GM21423 (cell line): ENCODE data around the gene PEF1.

Experiments used
- ATAC-seq: cut with Tn5 transposase; IDR thresholded peaks from one replicate; pipeline ENCODE4 v1.9.1; 2021; ENCODE audit warnings: mild to moderate bottlenecking, moderate library complexity; ENCODE audit not compliant: unreplicated experiment

The PEF1 gene

DNA sequence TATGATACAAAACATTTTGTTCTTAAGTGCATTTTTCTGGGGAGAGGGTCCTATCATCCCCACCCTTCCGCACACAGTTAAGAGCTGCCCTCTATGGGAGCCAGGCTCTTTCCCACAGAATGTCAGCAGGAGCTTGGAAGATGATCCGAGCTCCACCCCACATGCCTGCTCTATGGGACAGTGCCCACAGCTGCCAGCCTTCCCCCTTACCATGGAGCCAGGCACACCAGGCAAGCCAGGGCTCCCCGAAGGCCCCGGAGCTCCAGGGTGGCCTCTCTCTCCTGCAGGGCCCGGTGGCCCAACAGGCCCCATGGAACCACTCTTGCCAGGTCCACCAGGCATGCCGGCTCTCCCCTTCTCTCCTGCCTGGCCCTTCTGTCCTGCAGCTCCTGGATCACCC, 10.4 kb upstream of the PEF1 start:
- ATAC-seq, result no peak

DNA sequence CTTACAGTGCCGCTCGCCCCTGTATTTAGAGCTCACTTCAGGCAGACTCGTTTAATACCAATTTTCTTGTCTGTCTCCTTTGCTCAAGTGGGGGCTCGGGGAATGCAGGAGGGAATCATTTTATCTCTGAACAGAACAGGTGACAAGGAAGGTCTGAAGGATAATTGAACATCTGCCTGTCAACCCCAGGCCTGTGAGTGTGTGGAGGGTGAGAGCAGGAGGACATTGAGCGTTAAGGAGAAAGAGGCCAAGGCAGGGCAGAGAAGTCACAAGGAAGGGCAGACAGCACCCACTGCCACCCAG, 9.7 kb upstream of the PEF1 start:
- ATAC-seq, result no peak

DNA sequence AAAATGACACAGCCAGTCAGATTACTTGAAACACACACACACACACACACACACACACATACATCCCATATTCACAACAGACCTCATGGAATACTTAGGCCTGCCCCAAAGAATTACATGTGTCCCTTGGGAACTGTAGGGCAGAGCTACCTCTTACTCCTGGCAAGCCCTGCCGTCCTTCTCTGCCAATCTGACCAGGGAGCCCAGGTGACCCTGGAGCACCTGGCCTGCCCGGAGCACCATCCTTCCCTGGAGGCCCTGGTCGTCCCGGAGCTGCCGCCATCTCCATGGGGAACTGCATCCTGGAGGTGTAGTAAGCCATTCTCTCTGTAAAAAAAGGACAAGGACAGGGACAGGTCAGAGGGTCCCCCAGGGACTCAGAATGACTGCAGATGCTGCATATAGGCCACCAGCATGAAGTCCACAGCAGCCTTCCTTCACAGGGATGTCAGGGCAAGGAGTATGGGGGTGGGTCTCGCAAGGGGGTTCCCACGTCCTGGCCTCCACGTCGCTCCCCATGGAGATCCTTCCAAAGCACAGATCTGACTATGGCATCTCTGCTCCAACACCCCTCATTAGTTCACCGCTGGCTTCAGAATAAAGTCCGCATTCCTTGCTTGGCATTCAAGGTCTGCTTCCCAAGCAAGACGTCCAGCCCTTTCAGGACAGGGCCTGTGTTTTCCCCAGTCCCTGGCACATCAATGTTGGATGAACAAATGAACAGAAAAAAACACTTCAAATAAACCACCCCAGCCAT, 9.2 kb upstream of the PEF1 start:
- ATAC-seq, result no peak

DNA sequence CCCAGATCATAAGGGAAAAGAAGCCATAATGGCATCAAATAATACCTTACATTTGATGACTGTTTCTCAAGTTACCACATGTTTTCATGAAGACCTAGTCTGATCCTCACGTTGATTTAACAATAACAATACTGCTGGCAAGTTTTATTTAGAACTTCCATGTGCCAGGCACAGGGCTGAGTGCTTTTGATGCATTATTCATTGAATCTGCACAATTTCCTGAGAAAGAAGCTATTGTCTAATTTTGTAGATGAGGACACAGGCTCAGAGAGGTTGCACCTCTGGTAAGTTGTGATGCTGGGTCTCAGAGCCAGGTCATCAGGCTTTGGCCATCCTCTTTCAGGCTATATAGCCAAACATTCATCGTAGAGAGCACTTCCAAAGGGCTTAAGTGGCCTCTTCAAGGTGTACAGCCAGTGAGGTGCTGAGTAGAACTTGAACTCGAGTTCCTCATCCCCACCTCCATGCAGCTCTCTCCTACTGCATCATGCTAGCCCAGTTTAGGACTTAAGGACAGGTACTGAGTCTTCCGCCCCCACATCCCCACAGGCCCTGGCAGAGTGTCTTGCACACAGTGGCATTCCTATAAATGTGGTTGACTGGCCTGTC, 8.3 kb upstream of the PEF1 start:
- no peak for ATAC-seq

DNA sequence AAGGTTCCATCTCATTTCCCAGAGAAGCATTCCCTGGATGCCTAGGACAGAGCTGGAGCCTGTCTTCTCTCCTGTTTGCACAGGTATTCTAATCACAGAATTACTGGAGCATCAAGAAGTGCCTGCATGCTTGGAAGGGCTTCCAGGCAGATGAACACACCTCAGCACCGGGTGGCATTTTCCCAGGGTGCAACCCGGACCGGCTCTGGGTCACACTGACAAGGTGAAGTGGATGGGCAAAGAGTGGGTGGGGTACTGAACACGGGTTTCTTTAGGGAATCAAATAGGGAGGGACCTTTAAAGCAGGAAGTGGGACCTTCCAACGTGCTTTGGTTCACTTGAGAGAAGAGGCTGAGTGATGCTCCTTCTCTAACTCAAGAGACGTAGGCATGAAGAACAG, 7.1 kb upstream of the PEF1 start:
- no peak for ATAC-seq

DNA sequence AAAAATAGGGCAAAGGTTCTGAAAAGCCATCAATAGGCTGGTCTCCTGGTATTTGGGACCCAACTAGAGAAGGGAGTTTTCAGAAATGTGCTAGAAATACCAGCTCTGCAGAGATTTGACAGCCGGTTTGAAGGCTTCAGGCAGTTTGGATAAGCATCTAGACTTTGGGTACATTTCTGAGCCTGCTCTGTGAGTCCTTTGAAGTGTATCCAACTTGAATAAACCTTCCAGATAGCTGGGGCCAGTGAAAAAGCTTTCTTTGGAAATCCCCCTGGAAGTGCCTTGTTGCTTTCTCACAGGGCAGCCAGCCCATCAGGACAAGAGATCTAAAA, 6.4 kb upstream of the PEF1 start:
- ATAC-seq, result no peak

DNA sequence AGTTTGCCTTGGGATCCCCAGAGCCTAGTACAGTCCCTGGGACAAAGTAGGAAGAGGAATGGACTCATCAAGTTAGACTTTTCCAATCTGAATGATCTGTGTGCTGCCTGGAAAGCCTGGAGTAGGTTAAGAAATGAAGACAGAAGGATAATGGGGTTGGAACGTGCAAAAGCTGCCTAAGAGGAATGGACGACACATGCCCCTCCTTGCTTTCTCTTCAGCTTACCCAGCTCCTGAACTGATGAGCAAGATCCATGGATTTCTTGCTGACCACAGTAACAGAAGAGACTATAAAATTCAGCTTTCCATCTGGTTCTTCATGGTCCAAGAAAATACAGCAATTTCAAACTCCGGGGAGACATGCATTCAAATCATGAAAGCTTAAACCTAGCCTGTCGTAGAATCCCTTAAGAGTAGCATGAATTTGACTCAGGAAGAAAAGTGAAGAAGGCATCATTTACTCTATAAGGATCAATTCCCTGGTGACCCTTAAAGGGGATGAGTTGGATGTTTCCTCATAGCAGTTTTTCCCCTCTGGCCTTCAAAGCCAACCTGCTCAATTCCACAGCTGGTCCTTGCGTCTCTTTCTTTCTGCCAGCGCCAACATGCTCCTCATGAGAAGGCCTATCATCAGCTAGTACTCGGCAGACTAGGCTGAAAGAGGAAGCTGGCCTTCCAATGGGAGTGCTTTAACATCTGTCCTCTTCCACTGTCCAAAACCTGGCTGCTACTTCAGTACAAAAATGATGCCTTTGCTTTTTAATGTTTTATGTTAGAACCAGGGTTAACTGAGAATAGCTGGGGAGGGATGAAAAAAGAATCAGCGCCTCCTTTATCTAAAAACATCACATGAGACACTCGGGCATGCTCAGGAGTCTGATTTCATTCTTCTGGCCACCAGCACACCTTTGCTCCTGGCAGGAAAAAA, 5.7 kb upstream of the PEF1 start:
- no peak for ATAC-seq

DNA sequence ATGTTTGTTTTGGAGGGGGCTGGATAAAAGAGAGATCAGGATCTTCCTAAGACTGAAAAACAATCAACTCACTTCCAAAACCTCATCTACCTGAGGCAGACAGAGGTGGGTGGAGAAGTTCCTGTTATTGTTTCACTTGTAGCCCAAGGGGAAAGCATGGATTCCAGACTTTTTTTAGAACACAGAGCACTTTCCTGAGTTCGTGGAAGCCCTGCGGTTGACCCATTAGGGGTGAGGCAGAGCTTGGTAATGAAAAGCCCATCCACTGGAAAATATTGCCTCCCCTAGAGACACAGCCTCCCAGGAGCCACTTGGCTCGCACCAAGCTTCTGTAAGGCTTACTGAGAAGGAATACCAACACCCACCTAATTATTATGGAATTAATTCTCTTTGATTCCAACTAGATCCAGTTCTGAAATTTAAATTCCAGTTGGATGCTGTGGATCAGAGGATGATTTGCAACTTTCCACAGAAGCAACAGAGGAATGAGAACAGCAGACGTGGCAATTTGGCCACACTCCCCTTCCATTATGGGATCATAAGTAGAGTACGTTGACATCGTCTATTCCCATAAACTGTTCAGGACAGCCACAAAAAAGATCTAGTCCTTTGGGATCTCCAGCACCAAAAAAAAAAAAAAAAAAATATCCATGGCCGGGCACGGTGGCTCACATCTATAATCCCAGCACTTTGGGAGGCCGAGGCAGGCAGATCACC, 4.1 kb upstream of the PEF1 start:
- ATAC-seq, result no peak

DNA sequence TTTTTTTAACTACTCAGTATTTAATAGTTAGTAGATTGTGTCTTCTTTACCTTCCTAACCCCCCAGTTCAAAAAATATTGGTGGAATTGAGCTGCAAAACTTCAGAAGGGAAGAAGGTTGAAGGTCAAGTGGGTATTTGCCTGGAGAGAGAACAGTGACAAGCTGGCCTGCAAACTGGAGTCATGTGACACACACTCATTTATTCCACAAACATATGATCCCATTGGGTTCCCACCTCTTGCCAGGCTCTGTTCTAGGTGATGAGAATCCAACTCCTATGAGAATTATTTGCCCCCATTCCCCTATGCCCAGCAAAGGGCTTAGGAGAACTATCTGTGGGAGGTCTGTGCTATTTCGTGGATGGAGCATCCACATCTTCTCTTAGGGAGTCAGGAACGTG, 3.5 kb upstream of the PEF1 start:
- no peak for ATAC-seq

DNA sequence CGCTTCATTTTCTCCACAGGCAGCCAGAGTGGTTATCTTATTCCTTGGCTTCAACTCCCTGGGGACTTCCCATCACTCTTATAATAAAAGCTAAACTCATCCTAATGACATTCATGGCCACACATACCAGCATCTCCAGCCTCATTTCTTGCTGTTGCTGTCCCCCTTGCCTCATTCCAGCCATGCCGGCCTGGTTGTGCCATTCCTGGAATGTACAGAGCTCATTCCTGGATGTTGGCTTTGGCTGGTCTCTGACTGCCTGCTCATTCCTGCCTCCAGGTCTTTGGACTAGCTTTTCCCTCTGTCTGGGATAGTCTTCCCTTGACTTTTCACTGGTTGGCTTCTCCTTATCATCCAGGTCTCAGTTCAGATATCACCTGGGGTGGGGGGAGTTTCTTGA, 2.4 kb upstream of the PEF1 start:
- ATAC-seq, result no peak

DNA sequence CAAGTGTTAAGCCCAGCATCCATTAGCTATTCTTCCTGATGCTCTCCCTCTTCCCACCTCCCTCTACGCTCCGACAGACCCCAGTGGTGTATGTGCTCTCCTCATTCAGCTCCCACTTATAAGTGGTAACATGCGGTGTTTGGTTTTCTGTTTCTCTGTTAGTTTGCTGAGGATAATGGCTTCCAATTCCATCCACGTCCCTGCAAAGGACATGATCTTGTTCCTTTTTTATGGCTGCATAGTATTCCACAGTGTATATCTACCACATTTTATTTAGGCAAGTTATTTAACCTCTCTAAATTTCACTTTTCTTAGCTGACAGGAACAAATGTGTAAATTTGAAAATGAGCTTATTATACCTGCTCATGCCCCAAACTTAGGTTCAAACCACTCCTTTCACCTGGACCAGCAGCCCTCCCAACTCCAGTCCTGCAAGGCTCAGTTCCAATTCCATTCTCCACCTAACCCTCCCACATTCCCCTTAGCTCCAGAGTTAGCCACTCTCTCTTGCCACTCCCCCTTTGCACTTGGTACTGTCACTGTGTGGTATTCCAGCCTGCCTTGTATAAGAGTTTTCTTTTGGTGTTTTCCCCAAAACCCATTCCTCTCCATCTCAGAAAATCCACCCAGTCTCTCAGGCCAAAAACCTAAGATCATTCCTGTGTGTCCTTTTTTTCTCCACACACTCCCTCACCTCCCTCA, 1.7 kb upstream of the PEF1 start:
- ATAC-seq, result no peak

DNA sequence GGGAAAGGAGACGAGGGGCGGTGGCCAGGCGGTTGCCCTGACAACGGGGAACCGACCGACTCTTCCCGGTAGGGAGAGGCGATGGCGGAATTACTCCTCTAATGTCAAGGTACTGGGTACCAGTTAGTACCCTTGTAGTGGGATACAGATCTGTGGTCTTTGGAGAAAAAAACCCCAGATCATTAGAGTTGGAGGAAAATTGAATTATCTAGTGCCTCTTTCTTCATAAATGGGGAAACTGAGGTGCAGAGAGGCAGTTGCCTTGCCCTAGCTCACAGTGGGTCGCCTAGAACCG, 545 bp upstream of the PEF1 start:
- no peak for ATAC-seq

DNA sequence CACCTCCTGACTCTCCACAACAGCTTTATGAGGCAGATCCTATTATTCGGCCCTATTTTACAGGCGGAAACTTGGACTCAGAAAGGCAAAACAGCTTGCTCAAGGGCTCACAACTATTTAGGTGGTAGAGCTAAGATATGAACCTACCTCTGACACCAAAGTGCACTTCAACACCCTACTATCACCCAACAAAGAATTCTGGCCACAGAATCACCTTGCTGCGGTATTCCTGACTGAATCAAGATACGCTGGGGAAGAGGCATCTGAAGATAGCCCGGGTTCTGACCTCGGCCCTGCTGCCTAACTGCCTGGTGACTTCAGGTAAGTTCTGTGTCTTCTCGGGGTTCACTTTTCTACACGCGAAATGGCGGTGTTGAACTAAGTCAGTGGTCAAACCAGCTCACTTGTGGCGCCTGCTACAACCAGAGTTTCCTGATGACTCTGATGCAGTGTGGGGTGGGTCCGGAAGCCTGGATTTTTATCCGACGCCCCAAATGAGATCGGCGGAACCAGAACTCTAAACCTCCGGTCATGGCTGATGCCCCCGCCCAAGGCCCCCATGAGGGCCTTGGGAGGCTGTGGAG, 608 bp downstream of the PEF1 start:
- no peak for ATAC-seq

DNA sequence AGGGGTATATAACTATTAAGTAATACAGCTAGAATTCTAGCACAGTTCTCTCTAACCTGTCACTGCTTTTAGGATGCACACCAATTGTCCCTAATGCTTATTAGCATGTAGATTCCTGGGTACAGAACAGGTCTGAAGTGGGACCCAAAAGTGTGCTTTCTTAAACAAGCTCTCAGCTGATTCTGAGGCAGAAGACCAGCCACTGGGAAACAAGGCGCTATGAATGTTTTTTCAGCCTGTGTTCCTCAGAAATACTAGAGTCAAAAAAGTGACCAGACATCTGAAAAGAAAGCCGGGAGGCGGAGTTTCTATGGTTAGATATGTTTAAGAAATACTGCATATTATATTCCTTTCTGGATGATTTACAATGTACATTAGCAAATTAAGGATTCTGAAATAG, 1.8 kb downstream of the PEF1 start:
- no peak for ATAC-seq

DNA sequence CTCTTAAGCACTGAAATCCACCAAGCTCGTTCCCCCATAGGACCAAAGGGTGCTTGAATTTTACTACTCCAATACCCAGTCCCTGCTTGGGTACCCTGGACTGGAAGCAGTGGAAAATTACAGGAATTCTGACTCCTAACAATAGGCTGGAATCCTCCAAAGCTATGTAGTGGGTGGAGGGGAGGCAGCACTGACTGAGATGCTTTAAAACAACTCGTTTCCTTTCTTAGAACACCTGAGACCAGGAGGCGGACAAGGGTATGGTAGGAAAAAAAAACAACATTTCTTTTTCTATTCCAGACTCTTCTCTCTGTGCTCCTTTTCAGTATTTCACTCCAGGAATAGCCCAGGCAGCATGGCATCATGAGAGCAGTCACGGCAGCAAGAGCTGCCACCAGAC, 2.3 kb downstream of the PEF1 start:
- ATAC-seq, result no peak

DNA sequence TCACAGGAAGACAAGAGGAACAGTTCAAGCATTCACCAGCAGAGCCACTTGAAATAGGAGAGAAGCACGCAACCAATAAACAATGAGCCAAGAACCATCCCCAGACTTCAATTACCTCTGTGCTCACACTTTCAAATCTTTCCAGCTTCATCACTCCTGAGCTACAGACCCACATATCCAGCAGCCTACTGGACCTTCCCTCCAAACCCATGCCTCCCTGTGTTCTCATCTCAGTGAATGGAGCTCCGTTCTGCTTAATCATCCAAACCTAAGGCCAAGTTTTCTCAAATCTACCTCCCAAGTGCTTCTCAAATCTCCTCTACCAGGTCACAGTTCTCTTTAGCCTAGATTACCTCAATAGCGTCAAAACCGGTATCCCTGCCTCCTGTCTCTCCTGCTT, 3.7 kb downstream of the PEF1 start:
- ATAC-seq, result no peak

DNA sequence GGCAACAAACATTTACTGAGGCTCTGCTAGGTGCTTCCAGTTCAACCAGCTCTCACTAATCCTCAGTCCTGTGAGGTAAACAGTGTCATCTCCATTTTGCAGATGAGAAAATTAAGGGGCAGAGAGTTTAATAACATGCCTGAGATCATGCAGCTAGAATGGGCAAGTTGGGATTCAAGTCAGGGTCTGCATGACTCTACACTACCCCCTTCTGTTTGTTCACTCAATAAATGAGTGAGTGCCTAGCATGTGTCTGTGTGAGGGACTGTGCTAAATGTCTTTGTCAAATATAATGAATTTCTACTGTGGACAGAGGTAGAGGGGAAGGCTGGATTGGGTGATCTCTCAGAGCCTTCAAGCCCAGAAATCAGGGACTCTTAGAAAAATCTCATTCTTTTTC, 4.5 kb downstream of the PEF1 start:
- no peak for ATAC-seq

DNA sequence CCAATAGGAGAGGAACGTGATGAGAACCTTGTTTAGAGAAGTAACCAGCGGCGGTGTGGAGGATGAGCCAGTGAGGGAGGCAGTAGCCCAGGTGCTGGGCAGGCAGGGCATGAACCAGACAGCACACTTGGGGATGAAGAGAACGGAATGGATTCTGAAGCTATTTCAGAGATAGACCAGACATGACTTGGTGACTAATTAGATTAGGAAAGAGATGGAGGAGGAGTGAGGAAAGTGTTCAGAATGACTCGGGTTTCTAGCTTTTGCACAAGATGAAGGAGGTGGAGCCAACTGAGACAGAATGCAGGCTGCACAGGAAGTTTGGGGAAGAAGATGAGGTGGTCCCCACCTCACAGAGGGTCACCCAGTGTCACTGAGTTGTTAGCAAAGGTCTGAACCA, 5.1 kb downstream of the PEF1 start:
- ATAC-seq, result no peak

DNA sequence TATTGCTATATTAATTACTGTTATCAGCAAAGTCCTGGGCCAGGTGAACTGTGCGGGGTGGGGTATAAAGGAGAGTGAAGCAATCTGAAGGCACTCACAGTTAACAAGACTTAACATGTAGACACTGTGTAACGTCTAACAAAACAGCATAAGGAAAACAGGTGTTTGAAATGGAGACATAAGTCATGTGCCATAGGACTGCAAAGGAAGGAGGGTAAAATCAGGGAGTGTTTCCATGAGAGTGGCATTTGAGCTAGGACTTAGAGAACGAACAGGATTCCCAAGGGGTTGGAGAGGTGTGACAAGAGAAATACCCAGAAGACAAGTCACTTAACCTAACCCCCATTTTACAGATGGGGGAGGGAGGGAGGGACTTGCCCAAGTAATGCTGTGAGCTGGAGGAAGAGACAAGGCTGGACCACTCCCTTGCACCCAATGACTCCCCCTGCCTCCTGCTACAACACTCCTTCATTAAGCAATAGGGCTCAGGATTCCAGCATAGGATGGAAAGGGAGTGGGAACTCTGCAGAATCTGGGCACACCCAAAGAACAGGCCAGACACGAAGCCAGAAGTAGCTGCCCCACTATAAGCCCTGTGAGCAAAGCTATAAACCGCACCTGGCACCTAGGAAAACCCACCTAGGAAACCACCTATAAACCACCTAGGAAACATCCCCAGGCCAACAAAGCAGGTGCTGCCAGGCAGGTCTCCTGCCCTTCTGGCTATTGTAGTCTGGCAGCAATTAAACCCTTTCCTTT, 6.6 kb downstream of the PEF1 start:
- ATAC-seq, result no peak

DNA sequence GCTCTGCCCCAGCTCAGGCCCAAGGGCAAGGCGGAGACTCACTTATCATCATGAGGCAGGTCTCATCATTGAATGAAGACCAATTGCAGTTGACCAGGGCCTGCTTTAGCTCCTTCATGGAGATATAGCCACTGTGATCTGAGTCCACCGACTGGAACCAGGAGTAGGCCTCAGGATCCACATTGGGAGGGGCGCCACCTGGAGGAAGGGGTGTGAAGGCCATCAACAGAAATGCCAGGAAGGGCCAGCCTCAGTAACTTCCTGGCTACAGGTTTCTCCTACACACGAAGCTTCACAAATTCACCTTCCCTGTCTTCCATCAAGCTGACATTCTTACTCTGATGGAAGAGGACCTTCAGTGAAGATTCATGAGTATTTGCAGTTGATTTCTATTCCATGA, 11.6 kb downstream of the PEF1 start:
- no peak for ATAC-seq
